Erythroblast (primary cell): Measurements from ENCODE around the gene FAM229B.

Experiments used
- GATA1 ChIP-seq: IDR thresholded peaks from 2 replicates; pipeline ENCODE4 v1.6.1; 2011; ENCODE audit warnings: low read depth, mild to moderate bottlenecking, control low read depth, low read length, moderate library complexity
- POLR2A ChIP-seq: IDR thresholded peaks from 2 replicates; pipeline ENCODE4 v1.6.1; 2011; ENCODE audit warnings: mild to moderate bottlenecking, low read length

- TF ChIP-seq POLR2A = no peak
- TF ChIP-seq GATA1 = no peak
Measured at GRCh38 chr6:112040956-112041355, 46.4 kb upstream of the FAM229B start.
